Stimulated activated CD8-positive, alpha-beta memory T cell treated with anti-CD3 and anti-CD28 coated beads, Interleukin-15, amount 100 ng/mL, for 48 hours (primary cell): Measurements from ENCODE around the gene RIPK1.
A peak's percentile ranks its signal among the peaks of the same experiment; 100 is the strongest.
"Not testable (repeated sequence)": the region's sequence is repeated elsewhere in the genome, so short reads cannot be mapped to it uniquely, and the experiment has no call there.

Experiments
- DNase-seq, 2 donors: peaks; one replicate each; pipeline ENCODE4 v3.0.0-alpha.2; 2020; ENCODE audit warnings: low read depth in 2 of 2

Gene RIPK1

GRCh38 chr6:3068329-3069214 lies at the start of gene RIPK1:
TSS of gene RIPK1 (plus strand) at chr6:3068494. CDS start at chr6:3076824, 8,330 bp downstream.
- peak; percentile 94 to 95 for DNase-seq

GRCh38 chr6:3019065-3019464 lies 49.2 kb upstream of the RIPK1 start:
- no peak for DNase-seq

- no peak for DNase-seq
These were observed 48.5 kb upstream of the RIPK1 start for GRCh38 chr6:3019749-3020320.

- not testable (repeated sequence) for DNase-seq
These were observed 47.2 kb upstream of the RIPK1 start for GRCh38 chr6:3020976-3021598.

GRCh38 chr6:3022765-3023662 lies 45.3 kb upstream of the RIPK1 start:
- no peak for DNase-seq

GRCh38 chr6:3023663-3024483 lies 44.4 kb upstream of the RIPK1 start:
- peak; percentile 84 to 87 for DNase-seq

GRCh38 chr6:3026791-3027626 lies 41.3 kb upstream of the RIPK1 start:
- DNase-seq: peak in 1 of 2 donors; percentile 18

- DNase-seq: not testable (repeated sequence)
These were observed 40.1 kb upstream of the RIPK1 start for GRCh38 chr6:3028156-3028555.

GRCh38 chr6:3031857-3032640 lies 36.2 kb upstream of the RIPK1 start:
- DNase-seq: no peak

- no peak for DNase-seq
These were observed 35.3 kb upstream of the RIPK1 start for GRCh38 chr6:3032986-3033385.

- DNase-seq: no peak
These were observed 34.6 kb upstream of the RIPK1 start for GRCh38 chr6:3033652-3034051.

GRCh38 chr6:3035397-3035796 lies 32.9 kb upstream of the RIPK1 start:
- no peak for DNase-seq

GRCh38 chr6:3036861-3037637 lies 31.2 kb upstream of the RIPK1 start:
- DNase-seq: no peak

GRCh38 chr6:3037638-3038365 lies 30.5 kb upstream of the RIPK1 start:
- DNase-seq: no peak

- no peak for DNase-seq
These were observed 28.9 kb upstream of the RIPK1 start for GRCh38 chr6:3039384-3039783.

- no peak for DNase-seq
These were observed 27.1 kb upstream of the RIPK1 start for GRCh38 chr6:3041147-3041546.

GRCh38 chr6:3041606-3042005 lies 26.7 kb upstream of the RIPK1 start:
- DNase-seq: no peak

- DNase-seq: no peak
These were observed 22.9 kb upstream of the RIPK1 start for GRCh38 chr6:3045369-3045768.
